ENCODE results near the gene ASPN.

The ASPN gene

DNA sequence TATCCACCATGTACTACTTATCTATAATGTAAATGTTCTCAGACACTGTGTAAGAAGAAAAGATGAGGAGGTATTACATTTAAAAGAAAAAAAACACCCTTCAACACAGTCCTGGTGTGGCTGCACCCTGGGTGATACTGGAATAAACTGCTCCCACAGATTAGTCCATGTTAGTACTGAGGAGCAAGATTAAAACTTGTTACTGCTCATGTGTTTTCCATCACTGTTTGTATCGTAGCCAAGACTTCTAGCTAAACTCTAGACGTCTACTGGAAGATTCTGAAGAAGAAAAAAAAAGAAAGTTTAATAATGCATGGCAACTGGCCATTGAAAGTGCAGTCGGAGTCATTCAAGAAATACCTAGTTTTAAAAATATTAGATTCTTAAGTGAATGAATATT lies at the start of gene ASPN:
Gene ASPN, minus strand, starts transcription at position 178 of the 400 bp plus-strand sequence.
- H3K27ac ChIP-seq (ENCODE audit: extremely low read depth, low read depth, low read length) = no peak within 1 kb of the TSS
- CTCF ChIA-PET = interaction anchor here (1.2 to 2.6 kb wide), 2 partner anchors 9 to 18 kb away, joined by 3 to 7 read pairs; no protein-coding TSS in a partner anchor

GRCh38 chr9:92530893-92531292 lies 48.6 kb upstream of the ASPN start:
- Histone ChIP-seq H3K4me3 (ENCODE audit: low read depth, low read length) (no peak overlapping the region), H3K9me3 (ENCODE audit: control insufficient read depth, insufficient read depth, low read depth, low read length) (no peaks in the 10 kb centered on the region), H3K4me1 (ENCODE audit: control insufficient read depth, insufficient read depth, low read length) (no peaks in the 10 kb centered on the region), H3K36me3 (ENCODE audit: control insufficient read depth in 2 of 2, insufficient read depth in 1 of 2, low read length in 2 of 2) (no peaks in the 10 kb centered on the region), H3K27ac (ENCODE audit: extremely low read depth, low read depth, low read length) (no peak overlapping the region)
- ChIA-PET POLR2A (no interaction called here), CTCF (interaction anchor here (0.7 kb wide), 1 partner anchor 356 kb away, joined by 3 read pairs; no protein-coding TSS in a partner anchor)
- no peak for TF ChIP-seq ZNF146 (tag by site-specific recombination; IDR thresholded peaks at IDR 0.05)

More for the DNA sequence above, at the start of gene ASPN:
- no peak within 1 kb of the TSS for H3K4me3 ChIP-seq (ENCODE audit: low read depth, low read length)
- H3K4me1 ChIP-seq (ENCODE audit: control insufficient read depth, insufficient read depth, low read length) = no peaks in the 10 kb centered on the region
- TF ChIP-seq, protein P1, sequence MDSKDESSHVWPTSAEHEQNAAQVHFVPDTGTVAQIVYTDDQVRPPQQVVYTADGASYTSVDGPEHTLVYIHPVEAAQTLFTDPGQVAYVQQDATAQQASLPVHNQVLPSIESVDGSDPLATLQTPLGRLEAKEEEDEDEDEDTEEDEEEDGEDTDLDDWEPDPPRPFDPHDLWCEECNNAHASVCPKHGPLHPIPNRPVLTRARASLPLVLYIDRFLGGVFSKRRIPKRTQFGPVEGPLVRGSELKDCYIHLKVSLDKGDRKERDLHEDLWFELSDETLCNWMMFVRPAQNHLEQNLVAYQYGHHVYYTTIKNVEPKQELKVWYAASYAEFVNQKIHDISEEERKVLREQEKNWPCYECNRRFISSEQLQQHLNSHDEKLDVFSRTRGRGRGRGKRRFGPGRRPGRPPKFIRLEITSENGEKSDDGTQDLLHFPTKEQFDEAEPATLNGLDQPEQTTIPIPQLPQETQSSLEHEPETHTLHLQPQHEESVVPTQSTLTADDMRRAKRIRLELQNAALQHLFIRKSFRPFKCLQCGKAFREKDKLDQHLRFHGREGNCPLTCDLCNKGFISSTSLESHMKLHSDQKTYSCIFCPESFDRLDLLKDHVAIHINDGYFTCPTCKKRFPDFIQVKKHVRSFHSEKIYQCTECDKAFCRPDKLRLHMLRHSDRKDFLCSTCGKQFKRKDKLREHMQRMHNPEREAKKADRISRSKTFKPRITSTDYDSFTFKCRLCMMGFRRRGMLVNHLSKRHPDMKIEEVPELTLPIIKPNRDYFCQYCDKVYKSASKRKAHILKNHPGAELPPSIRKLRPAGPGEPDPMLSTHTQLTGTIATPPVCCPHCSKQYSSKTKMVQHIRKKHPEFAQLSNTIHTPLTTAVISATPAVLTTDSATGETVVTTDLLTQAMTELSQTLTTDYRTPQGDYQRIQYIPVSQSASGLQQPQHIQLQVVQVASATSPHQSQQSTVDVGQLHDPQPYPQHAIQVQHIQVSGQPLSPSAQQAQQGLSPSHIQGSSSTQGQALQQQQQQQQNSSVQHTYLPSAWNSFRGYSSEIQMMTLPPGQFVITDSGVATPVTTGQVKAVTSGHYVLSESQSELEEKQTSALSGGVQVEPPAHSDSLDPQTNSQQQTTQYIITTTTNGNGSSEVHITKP (tag by site-specific recombination; IDR thresholded peaks at IDR 0.05) = no peak
- no peak for TF ChIP-seq GLI4 (tag by site-specific recombination; IDR thresholded peaks at IDR 0.05)
- no peak for TF ChIP-seq WT1 (tag by site-specific recombination; IDR thresholded peaks at IDR 0.05)
- no peak for TF ChIP-seq ZNF776 (tag by site-specific recombination; IDR thresholded peaks at IDR 0.05; ENCODE audit: borderline replicate concordance)
- TF ChIP-seq ZNF423 (tag by site-specific recombination; IDR thresholded peaks at IDR 0.05) = no peak
- no peak for TF ChIP-seq IKZF3 (tag by site-specific recombination; IDR thresholded peaks at IDR 0.05)
- no peak for TF ChIP-seq ZNF792 (tag by site-specific recombination; IDR thresholded peaks at IDR 0.05)
- TF ChIP-seq OVOL3 (tag by site-specific recombination; IDR thresholded peaks at IDR 0.05) = no peak
- TF ChIP-seq ZNF510 (tag by site-specific recombination; IDR thresholded peaks at IDR 0.05; ENCODE audit: insufficient replicate concordance) = no peak
- no peak for TF ChIP-seq RBAK (tag by site-specific recombination; IDR thresholded peaks at IDR 0.05)
- no peak for TF ChIP-seq PRDM6 (tag by site-specific recombination; IDR thresholded peaks at IDR 0.05)
- TF ChIP-seq KLF10 (tag by site-specific recombination; IDR thresholded peaks at IDR 0.05) = no peak
- TF ChIP-seq ZNF121 (tag by site-specific recombination; IDR thresholded peaks at IDR 0.05) = no peak
- TF ChIP-seq ZNF514 (tag by site-specific recombination; IDR thresholded peaks at IDR 0.05) = no peak
- no peak for TF ChIP-seq ZNF10 (tag by site-specific recombination; IDR thresholded peaks at IDR 0.05)
- TF ChIP-seq ZNF623 (tag by site-specific recombination; IDR thresholded peaks at IDR 0.05) = no peak
- TF ChIP-seq ZSCAN5A (tag by site-specific recombination; IDR thresholded peaks at IDR 0.05) = no peak
- TF ChIP-seq ZNF112 (tag by site-specific recombination; IDR thresholded peaks at IDR 0.05) = no peak
- TF ChIP-seq ZNF2 (tag by site-specific recombination; IDR thresholded peaks at IDR 0.05) = no peak
- H3K9me3 ChIP-seq (ENCODE audit: control insufficient read depth, insufficient read depth, low read depth, low read length) = no peaks in the 10 kb centered on the region
- H3K36me3 ChIP-seq (ENCODE audit: control insufficient read depth in 2 of 2, insufficient read depth in 1 of 2, low read length in 2 of 2) = no peaks in the 10 kb centered on the region
- POLR2A ChIA-PET = no interaction called here
